Vagina (tissue), 2 donors: Measurements from ENCODE around the gene PSMD6. TPM values are rescaled to one million over a fixed set of nuclear protein-coding genes. Genes with fewer than 3 reads are reported as not detected.

ENCODE experiments used
- DNase-seq, 2 donors: peaks; one replicate each; pipeline ENCODE4 v3.0.0-alpha.2; 2017; ENCODE audit errors: extremely low spot score in 2 of 2
- H3K27ac ChIP-seq: fragments of 200-600 bp; sonication (generic); one replicate; pipeline ENCODE4 v1.5.1; 2019
- H3K27me3 ChIP-seq: fragments of 200-600 bp; sonication (generic); one replicate; pipeline ENCODE4 v1.5.1; 2019
- H3K36me3 ChIP-seq, 2 donors: fragments of 200-600 bp; sonication (generic); one replicate each; pipeline ENCODE4 v1.5.1; 2017 to 2019
- H3K4me1 ChIP-seq: fragments of 200-600 bp; sonication (generic); one replicate; pipeline ENCODE4 v1.5.1; 2019
- H3K4me3 ChIP-seq, 2 donors: fragments of 200-600 bp; sonication (generic); 1 replicate in 1 of 2; 2 replicates in 1 of 2; pipeline ENCODE4 v1.5.1; 2016 to 2019
- H3K9me3 ChIP-seq: fragments of 200-600 bp; sonication (generic); one replicate; pipeline ENCODE4 v1.5.1; 2019
- CTCF ChIP-seq, 3 experiments: fragments of 450-650 bp in 2 of 3; fragments of 200-600 bp in 1 of 3; sonication (generic) in 1 of 3; IDR thresholded peaks; one replicate each; pipeline ENCODE4 v1.5.1; 2017 to 2019; ENCODE audit warnings: antibody characterized with exemption in 3 of 3, mild to moderate bottlenecking in 2 of 3, moderate library complexity in 2 of 3
- POLR2A ChIP-seq, 2 donors: fragments of 450-650 bp; IDR thresholded peaks; one replicate each; pipeline ENCODE4 v1.6.1; 2017; ENCODE audit warnings: antibody characterized with exemption in 2 of 2, mild to moderate bottlenecking in 2 of 2, moderate library complexity in 2 of 2
- POLR2AphosphoS5 ChIP-seq, 2 donors: sonication (generic); formaldehyde crosslinking; IDR thresholded peaks; one replicate each; pipeline ENCODE4 v1.9.0; 2017; ENCODE audit warnings: antibody characterized with exemption in 2 of 2, mild to moderate bottlenecking in 2 of 2, low read depth in 1 of 2; ENCODE audit not compliant: insufficient read depth in 1 of 2
- intact Hi-C: fragments of 100-400 bp; cut with DNase I; formaldehyde crosslinking; loops from one replicate; pipeline ENCODE4 v1.15.1; 2023
- total RNA-seq: library from RNA; depleted of rRNA; stranded (reverse); fragments of >200 nt; gene quantifications from one replicate; pipeline ENCODE4 v1.2.3, GENCODE V29; 2016

Gene PSMD6
- total RNA-seq, 1 donor from 2014 or later = 50.3 TPM

- peaks cover 0 to 49% of the 10 kb centered on the region in 2 donors for H3K36me3 ChIP-seq
- H3K27me3 ChIP-seq = no peaks in the 10 kb centered on the region
- H3K27ac ChIP-seq = no peak overlapping the region
- intact Hi-C loops = loop anchor here (10.0 kb wide), 1 partner anchor 644 kb away; no protein-coding TSS in a partner anchor
- DNase-seq = no peak
- no peaks in the 10 kb centered on the region for H3K9me3 ChIP-seq
- no peaks in the 10 kb centered on the region for H3K4me1 ChIP-seq
- TF ChIP-seq POLR2AphosphoS5 (IDR thresholded peaks at IDR 0.05; ENCODE audit: insufficient read depth in 1 of 2, low read depth in 1 of 2) = no peak
- no peak for TF ChIP-seq CTCF (IDR thresholded peaks at IDR 0.05)
- no peak for TF ChIP-seq POLR2A (IDR thresholded peaks at IDR 0.05)
- no peak overlapping the region for H3K4me3 ChIP-seq
These were observed 24.2 kb downstream of the PSMD6 start for GRCh38 chr3:63998852-63999754.

- Histone ChIP-seq H3K27me3 (no peaks in the 10 kb centered on the region), H3K4me1 (no peaks in the 10 kb centered on the region), H3K9me3 (no peaks in the 10 kb centered on the region), H3K4me3 (no peak overlapping the region), H3K36me3 (peaks cover 0 to 67% of the 10 kb centered on the region in 2 donors), H3K27ac (no peak overlapping the region)
- no peak for TF ChIP-seq POLR2A (IDR thresholded peaks at IDR 0.05)
- TF ChIP-seq CTCF (IDR thresholded peaks at IDR 0.05) = no peak
- TF ChIP-seq POLR2AphosphoS5 (IDR thresholded peaks at IDR 0.05; ENCODE audit: insufficient read depth in 1 of 2, low read depth in 1 of 2) = no peak
- DNase-seq = no peak
- intact Hi-C loops = loop anchor here (10.0 kb wide), 1 partner anchor 640 kb away; no protein-coding TSS in a partner anchor
These were observed 28.2 kb downstream of the PSMD6 start for GRCh38 chr3:63995086-63995485.

- TF ChIP-seq POLR2A (IDR thresholded peaks at IDR 0.05) = no peak
- TF ChIP-seq POLR2AphosphoS5 (IDR thresholded peaks at IDR 0.05; ENCODE audit: insufficient read depth in 1 of 2, low read depth in 1 of 2) = peak in 1 of 2 donors; percentile 56
- TF ChIP-seq CTCF (IDR thresholded peaks at IDR 0.05) = peak; percentile 91 to 92 (median 91)
- H3K36me3 ChIP-seq = peaks cover 0 to 57% of the 10 kb centered on the region in 2 donors
- no peaks in the 10 kb centered on the region for H3K4me1 ChIP-seq
- DNase-seq = no peak
- no peaks in the 10 kb centered on the region for H3K27me3 ChIP-seq
- H3K27ac ChIP-seq = no peak overlapping the region
- intact Hi-C loops = loop anchor here (10.0 kb wide), 1 partner anchor 639 kb away; no protein-coding TSS in a partner anchor
- H3K4me3 ChIP-seq = no peak overlapping the region
- no peaks in the 10 kb centered on the region for H3K9me3 ChIP-seq
These were observed 29.6 kb downstream of the PSMD6 start for GRCh38 chr3:63993653-63994079.

GRCh38 chr3:63992516-63993209 lies 30.6 kb downstream of the PSMD6 start:
- Histone ChIP-seq H3K4me3 (no peak overlapping the region), H3K9me3 (no peaks in the 10 kb centered on the region), H3K36me3 (peaks cover 0 to 67% of the 10 kb centered on the region in 2 donors), H3K27me3 (no peaks in the 10 kb centered on the region), H3K27ac (no peak overlapping the region), H3K4me1 (no peaks in the 10 kb centered on the region)
- no peak for DNase-seq
- TF ChIP-seq POLR2AphosphoS5 (IDR thresholded peaks at IDR 0.05; ENCODE audit: insufficient read depth in 1 of 2, low read depth in 1 of 2) = no peak
- TF ChIP-seq CTCF (IDR thresholded peaks at IDR 0.05) = no peak
- TF ChIP-seq POLR2A (IDR thresholded peaks at IDR 0.05) = no peak
- intact Hi-C loops = loop anchor here (10.0 kb wide), 1 partner anchor 638 kb away; no protein-coding TSS in a partner anchor
